ENCODE results near the gene OMP.

The OMP gene

DNA sequence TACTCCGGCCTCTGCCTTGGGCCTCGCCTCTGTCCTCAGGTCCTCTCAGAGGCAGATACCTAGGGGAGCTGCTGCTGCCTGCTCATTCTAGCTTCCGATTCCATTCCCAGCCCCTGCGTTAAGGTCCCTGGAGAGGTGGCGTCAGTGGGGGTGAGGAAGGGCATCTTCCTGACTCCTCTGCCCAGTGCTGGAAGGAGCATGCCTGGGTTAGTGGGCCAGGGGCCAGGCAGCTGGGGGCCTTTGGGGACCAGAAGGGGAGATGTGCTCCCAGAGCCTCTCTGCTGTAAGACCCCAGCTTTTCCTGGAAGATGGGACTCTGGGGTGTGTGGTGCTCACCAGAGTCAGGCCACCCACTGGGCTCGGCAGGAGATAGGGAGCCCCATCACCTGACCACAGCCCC is 21.8 kb downstream of the OMP start:
- H3K79me2 ChIP-seq (ENCODE audit: low read length): peaks cover 10% of the 10 kb centered on the region; the same call in 1 of the 2 replicates
- no peak overlapping the region for H3K4me3 ChIP-seq (ENCODE audit: low read length)
- no peaks in the 10 kb centered on the region for H3K9me3 ChIP-seq (replicated peaks; ENCODE audit: insufficient read depth, low read length)
- H3F3A ChIP-seq (ENCODE audit: insufficient read depth, low read length): peaks cover 10% of the 10 kb centered on the region; the same call in 1 of the 2 replicates
- H3K36me3 ChIP-seq (replicated peaks; ENCODE audit: insufficient read depth, low read length): no peaks in the 10 kb centered on the region
- TF ChIP-seq EZH2 (optimal IDR thresholded peaks at IDR 0.05; ENCODE audit: low read depth, low read length): no peak
- TF ChIP-seq, protein P1, sequence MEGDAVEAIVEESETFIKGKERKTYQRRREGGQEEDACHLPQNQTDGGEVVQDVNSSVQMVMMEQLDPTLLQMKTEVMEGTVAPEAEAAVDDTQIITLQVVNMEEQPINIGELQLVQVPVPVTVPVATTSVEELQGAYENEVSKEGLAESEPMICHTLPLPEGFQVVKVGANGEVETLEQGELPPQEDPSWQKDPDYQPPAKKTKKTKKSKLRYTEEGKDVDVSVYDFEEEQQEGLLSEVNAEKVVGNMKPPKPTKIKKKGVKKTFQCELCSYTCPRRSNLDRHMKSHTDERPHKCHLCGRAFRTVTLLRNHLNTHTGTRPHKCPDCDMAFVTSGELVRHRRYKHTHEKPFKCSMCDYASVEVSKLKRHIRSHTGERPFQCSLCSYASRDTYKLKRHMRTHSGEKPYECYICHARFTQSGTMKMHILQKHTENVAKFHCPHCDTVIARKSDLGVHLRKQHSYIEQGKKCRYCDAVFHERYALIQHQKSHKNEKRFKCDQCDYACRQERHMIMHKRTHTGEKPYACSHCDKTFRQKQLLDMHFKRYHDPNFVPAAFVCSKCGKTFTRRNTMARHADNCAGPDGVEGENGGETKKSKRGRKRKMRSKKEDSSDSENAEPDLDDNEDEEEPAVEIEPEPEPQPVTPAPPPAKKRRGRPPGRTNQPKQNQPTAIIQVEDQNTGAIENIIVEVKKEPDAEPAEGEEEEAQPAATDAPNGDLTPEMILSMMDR (IDR thresholded peaks at IDR 0.05; ENCODE audit: low read length): no peak
- no peak for TF ChIP-seq EZH2phosphoT487 (IDR thresholded peaks at IDR 0.05; ENCODE audit: low read length)
- no peak overlapping the region for H3K4me2 ChIP-seq (ENCODE audit: low read depth, low read length)
- no peak overlapping the region for H3K27ac ChIP-seq (ENCODE audit: low read length)
- no peaks in the 10 kb centered on the region for H4K20me1 ChIP-seq (ENCODE audit: insufficient read depth, low read length)
- H3K27me3 ChIP-seq (replicated peaks; ENCODE audit: insufficient read depth, low read length): no peaks in the 10 kb centered on the region
- DNase-seq: no peak
- no peak overlapping the region for H3K9ac ChIP-seq (ENCODE audit: low read length)
- H2AFZ ChIP-seq (ENCODE audit: low read length): no peak overlapping the region
- H3K9me2 ChIP-seq (replicated peaks; ENCODE audit: insufficient read depth, low read length): no peaks in the 10 kb centered on the region
- H3K4me1 ChIP-seq (ENCODE audit: low read length): peaks cover 19% of the 10 kb centered on the region

DNA sequence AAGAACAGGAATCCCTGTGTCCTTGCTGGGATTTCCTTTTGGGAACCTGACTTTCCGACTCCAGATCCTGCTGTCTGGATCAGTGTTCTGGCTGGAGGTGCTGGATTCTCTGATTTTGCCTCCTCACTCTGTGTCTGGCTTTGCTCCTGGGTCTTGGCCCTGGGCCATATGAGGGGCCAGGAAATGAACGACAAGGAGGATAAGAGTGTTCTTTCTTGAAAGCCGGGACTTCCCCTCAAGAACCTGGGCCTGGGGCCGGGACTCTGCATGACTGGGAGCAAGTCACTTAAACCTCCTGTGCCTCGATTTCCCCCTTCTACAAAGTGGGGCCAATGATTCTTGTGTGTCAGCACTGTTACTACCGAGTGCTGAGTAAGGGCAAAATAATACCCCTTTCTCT is 22.6 kb downstream of the OMP start:
- Histone ChIP-seq H3K79me2 (ENCODE audit: low read length) (peaks cover 12% of the 10 kb centered on the region; the same call in 1 of the 2 replicates), H2AFZ (ENCODE audit: low read length) (no peak overlapping the region), H3F3A (ENCODE audit: insufficient read depth, low read length) (peaks cover 10% of the 10 kb centered on the region; the same call in 1 of the 2 replicates), H4K20me1 (ENCODE audit: insufficient read depth, low read length) (no peaks in the 10 kb centered on the region), H3K9me2 (replicated peaks; ENCODE audit: insufficient read depth, low read length) (no peaks in the 10 kb centered on the region), H3K36me3 (replicated peaks; ENCODE audit: insufficient read depth, low read length) (no peaks in the 10 kb centered on the region), H3K27ac (ENCODE audit: low read length) (no peak overlapping the region), H3K27me3 (replicated peaks; ENCODE audit: insufficient read depth, low read length) (no peaks in the 10 kb centered on the region), H3K4me1 (ENCODE audit: low read length) (peaks cover 19% of the 10 kb centered on the region), H3K4me3 (ENCODE audit: low read length) (no peak overlapping the region), H3K9me3 (replicated peaks; ENCODE audit: insufficient read depth, low read length) (no peaks in the 10 kb centered on the region), H3K4me2 (ENCODE audit: low read depth, low read length) (no peak overlapping the region), H3K9ac (ENCODE audit: low read length) (no peak overlapping the region)
- no peak for DNase-seq
- TF ChIP-seq EZH2phosphoT487 (IDR thresholded peaks at IDR 0.05; ENCODE audit: low read length): no peak
- no peak for TF ChIP-seq EZH2 (optimal IDR thresholded peaks at IDR 0.05; ENCODE audit: low read depth, low read length)
- TF ChIP-seq, protein P1 (IDR thresholded peaks at IDR 0.05; ENCODE audit: low read length): no peak

GRCh38 chr11:77125695-77126094 is 23.1 kb downstream of the OMP start:
- no peak overlapping the region for H3K9ac ChIP-seq (ENCODE audit: low read length)
- TF ChIP-seq EZH2 (optimal IDR thresholded peaks at IDR 0.05; ENCODE audit: low read depth, low read length) (no peak), EZH2phosphoT487 (IDR thresholded peaks at IDR 0.05; ENCODE audit: low read length) (no peak)
- TF ChIP-seq, protein P1 (IDR thresholded peaks at IDR 0.05; ENCODE audit: low read length): no peak
- peaks cover 10% of the 10 kb centered on the region; the same call in 1 of the 2 replicates for H3F3A ChIP-seq (ENCODE audit: insufficient read depth, low read length)
- H3K4me2 ChIP-seq (ENCODE audit: low read depth, low read length): no peak overlapping the region
- H2AFZ ChIP-seq (ENCODE audit: low read length): no peak overlapping the region
- H3K27me3 ChIP-seq (replicated peaks; ENCODE audit: insufficient read depth, low read length): no peaks in the 10 kb centered on the region
- H3K9me3 ChIP-seq (replicated peaks; ENCODE audit: insufficient read depth, low read length): no peaks in the 10 kb centered on the region
- peaks cover 19% of the 10 kb centered on the region for H3K4me1 ChIP-seq (ENCODE audit: low read length)
- no peak for DNase-seq
- no peaks in the 10 kb centered on the region for H3K9me2 ChIP-seq (replicated peaks; ENCODE audit: insufficient read depth, low read length)
- no peaks in the 10 kb centered on the region for H3K36me3 ChIP-seq (replicated peaks; ENCODE audit: insufficient read depth, low read length)
- H3K27ac ChIP-seq (ENCODE audit: low read length): no peak overlapping the region
- H3K4me3 ChIP-seq (ENCODE audit: low read length): no peak overlapping the region
- no peaks in the 10 kb centered on the region for H4K20me1 ChIP-seq (ENCODE audit: insufficient read depth, low read length)
- H3K79me2 ChIP-seq (ENCODE audit: low read length): peaks cover 12% of the 10 kb centered on the region; the same call in 1 of the 2 replicates

All from MM.1S (cell line).